Fibroblast of pulmonary artery (primary cell): ENCODE data around the gene AUTS2.

Experiments
- DNase-seq: peaks from one replicate; pipeline ENCODE4 v3.0.0-alpha.2; 2010; ENCODE audit warnings: low read depth
- H3K4me3 ChIP-seq: replicated peaks from 2 replicates; pipeline ENCODE4 v1.5.1; 2011; ENCODE audit warnings: low read depth, mild to moderate bottlenecking, control low read depth, low read length, moderate library complexity
- TF ChIP-seq, protein P1 (sequence below): IDR thresholded peaks from 2 replicates; pipeline ENCODE4 v1.5.1; 2011; ENCODE audit warnings: mild to moderate bottlenecking, control low read depth, low read length, inconsistent platforms; ENCODE audit errors: missing control alignments

The AUTS2 gene

GRCh38 chr7:70751895-70752294, 1153.6 kb downstream of the AUTS2 start:
- DNase-seq: no peak
- TF ChIP-seq, protein P1, sequence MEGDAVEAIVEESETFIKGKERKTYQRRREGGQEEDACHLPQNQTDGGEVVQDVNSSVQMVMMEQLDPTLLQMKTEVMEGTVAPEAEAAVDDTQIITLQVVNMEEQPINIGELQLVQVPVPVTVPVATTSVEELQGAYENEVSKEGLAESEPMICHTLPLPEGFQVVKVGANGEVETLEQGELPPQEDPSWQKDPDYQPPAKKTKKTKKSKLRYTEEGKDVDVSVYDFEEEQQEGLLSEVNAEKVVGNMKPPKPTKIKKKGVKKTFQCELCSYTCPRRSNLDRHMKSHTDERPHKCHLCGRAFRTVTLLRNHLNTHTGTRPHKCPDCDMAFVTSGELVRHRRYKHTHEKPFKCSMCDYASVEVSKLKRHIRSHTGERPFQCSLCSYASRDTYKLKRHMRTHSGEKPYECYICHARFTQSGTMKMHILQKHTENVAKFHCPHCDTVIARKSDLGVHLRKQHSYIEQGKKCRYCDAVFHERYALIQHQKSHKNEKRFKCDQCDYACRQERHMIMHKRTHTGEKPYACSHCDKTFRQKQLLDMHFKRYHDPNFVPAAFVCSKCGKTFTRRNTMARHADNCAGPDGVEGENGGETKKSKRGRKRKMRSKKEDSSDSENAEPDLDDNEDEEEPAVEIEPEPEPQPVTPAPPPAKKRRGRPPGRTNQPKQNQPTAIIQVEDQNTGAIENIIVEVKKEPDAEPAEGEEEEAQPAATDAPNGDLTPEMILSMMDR: no peak
- H3K4me3 ChIP-seq: no peak overlapping the region

GRCh38 chr7:70752794-70753241, 1154.5 kb downstream of the AUTS2 start:
- DNase-seq: peak; percentile 11
- TF ChIP-seq, protein P1: no peak

DNA sequence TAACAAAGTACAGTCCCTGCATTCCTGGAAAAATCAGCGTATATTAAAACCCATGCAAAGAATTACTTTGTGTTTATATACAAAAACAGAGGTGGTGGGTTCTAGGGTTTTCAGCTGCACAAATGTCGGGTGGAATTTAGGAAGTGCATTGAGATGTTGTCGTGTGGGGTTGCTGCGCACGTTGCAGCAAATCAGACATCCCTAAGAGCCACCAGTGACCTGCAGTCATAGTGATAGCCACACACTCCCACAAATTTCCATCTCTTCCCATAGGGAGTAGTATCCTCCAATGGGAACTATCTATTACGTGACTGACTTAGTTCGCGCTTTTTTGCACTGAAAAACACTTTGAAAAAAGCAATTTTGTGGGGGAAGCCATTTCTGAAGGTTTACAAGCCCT, 1158.5 kb downstream of the AUTS2 start:
- H3K4me3 ChIP-seq: no peak overlapping the region
- DNase-seq: no peak
- TF ChIP-seq, protein P1: no peak

More at GRCh38 chr7:70752794-70753241, 1154.5 kb downstream of the AUTS2 start:
- H3K4me3 ChIP-seq: no peak overlapping the region

DNA sequence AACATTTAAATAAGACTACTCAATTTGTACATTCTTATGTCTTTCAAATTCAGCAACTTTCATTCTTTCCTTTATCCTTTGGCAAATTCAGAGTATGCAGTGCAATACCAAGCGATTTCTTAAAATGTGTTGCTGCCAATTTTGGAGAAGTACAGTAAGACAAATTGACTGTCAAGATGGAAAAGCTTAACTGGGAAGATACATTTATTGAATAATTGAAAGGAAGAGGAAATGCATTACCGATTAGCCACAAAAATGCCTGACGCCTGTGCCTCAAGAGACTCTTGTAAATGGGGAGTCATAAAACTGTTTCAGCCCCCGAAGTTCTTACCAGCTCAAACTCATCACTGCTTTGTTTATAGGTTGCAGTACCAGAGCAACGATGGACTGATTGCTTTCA, 1160.4 kb downstream of the AUTS2 start:
- H3K4me3 ChIP-seq: no peak overlapping the region
- no peak for DNase-seq
- TF ChIP-seq, protein P1: no peak

GRCh38 chr7:70759674-70760073, 1161.4 kb downstream of the AUTS2 start:
- no peak for DNase-seq
- no peak overlapping the region for H3K4me3 ChIP-seq
- TF ChIP-seq, protein P1: no peak

DNA sequence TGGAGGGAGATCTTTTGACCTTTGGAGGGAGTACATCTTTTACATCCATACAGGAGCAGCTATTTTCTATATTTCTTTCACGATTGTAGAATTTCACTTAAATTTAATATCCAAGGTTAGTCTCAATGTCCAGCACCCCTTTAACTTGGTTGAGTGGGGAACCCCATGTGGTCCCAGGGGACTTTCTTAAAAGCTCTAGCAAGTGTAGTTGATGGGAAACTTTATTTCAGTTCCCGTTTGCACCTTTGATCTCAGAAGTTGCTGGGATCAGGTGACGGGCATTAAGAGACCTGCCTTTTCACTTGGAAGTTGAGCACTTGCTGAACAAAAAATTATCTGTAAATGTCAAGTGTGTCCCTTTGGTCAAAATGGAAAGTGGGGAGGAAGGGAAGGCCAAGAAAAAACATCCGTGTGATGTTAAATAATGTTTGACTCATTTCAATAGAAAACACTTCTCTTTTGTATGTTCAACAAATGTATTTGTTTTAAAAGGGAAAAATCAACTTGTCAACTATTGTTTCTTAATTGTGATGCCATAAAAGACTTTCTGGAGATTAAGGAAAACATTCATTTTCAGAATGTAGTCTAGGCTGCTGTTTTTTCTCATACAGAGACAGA, 1163.5 kb downstream of the AUTS2 start:
- TF ChIP-seq, protein P1: no peak
- no peak overlapping the region for H3K4me3 ChIP-seq
- no peak for DNase-seq

- TF ChIP-seq, protein P1: no peak
- H3K4me3 ChIP-seq: no peak overlapping the region
- no peak for DNase-seq
Observed at GRCh38 chr7:70762696-70763095, 1164.4 kb downstream of the AUTS2 start.
